GM23338 (cell line): ENCODE measurements around the gene MTHFD1. TPM values are rescaled to one million over a fixed set of nuclear protein-coding genes. Genes with fewer than 3 reads are reported as not detected.

ENCODE experiments used
- ATAC-seq: fragments of 200-7000 bp; cut with Tn5 transposase; 3 replicates; pipeline ENCODE4 v1.9.1; 2020
- DNase-seq: peaks from one replicate; pipeline ENCODE4 v3.0.0-alpha.2; 2015; ENCODE audit warnings: low spot score
- H2AFZ ChIP-seq: fragments of 200-600 bp; sonication (generic); 2 replicates; pipeline ENCODE4 v1.8.0; 2016; ENCODE audit warnings: antibody characterized with exemption, mild to moderate bottlenecking, moderate library complexity
- H3F3A ChIP-seq: fragments of 200-600 bp; sonication (generic); replicated peaks from 2 replicates; pipeline ENCODE4 v1.8.0; 2017; ENCODE audit warnings: antibody characterized with exemption, mixed run types, low read depth
- H3K27ac ChIP-seq: fragments of 200-600 bp; sonication (generic); 2 replicates; pipeline ENCODE4 v1.6.1; 2016; ENCODE audit warnings: low read depth
- H3K27me3 ChIP-seq: fragments of 200-600 bp; sonication (generic); 2 replicates; pipeline ENCODE4 v1.8.0; 2016; ENCODE audit warnings: mild to moderate bottlenecking, mixed run types, moderate library complexity; ENCODE audit not compliant: insufficient read depth
- H3K36me3 ChIP-seq: fragments of 200-600 bp; sonication (generic); 2 replicates; pipeline ENCODE4 v1.8.0; 2016; ENCODE audit warnings: mild to moderate bottlenecking; ENCODE audit not compliant: insufficient read depth
- H3K4me1 ChIP-seq: fragments of 200-600 bp; sonication (generic); 2 replicates; pipeline ENCODE4 v1.8.0; 2016; ENCODE audit warnings: mild to moderate bottlenecking, moderate library complexity; ENCODE audit not compliant: insufficient read depth
- H3K4me2 ChIP-seq: fragments of 200-600 bp; sonication (generic); 2 replicates; pipeline ENCODE4 v1.7.1; 2017; ENCODE audit warnings: mixed run types
- H3K4me3 ChIP-seq: fragments of 200-600 bp; sonication (generic); 2 replicates; pipeline ENCODE4 v1.6.1; 2016; ENCODE audit warnings: mixed run types
- H3K79me2 ChIP-seq: fragments of 200-600 bp; sonication (generic); replicated peaks from 2 replicates; pipeline ENCODE4 v1.8.0; 2017; ENCODE audit warnings: mild to moderate bottlenecking; ENCODE audit not compliant: insufficient read depth
- H3K9me2 ChIP-seq: fragments of 200-600 bp; sonication (generic); 2 replicates; pipeline ENCODE4 v1.8.0; 2017; ENCODE audit not compliant: insufficient read depth
- H4K20me1 ChIP-seq: fragments of 200-600 bp; sonication (generic); replicated peaks from 2 replicates; pipeline ENCODE4 v1.8.0; 2017; ENCODE audit warnings: mild to moderate bottlenecking; ENCODE audit not compliant: insufficient read depth
- H3K27ac Mint-ChIP-seq: 2 replicates; pipeline ENCODE4 v1.8.0; 2020; ENCODE audit warnings: inconsistent platforms, mild to moderate bottlenecking, moderate library complexity, mixed read lengths
- H3K27me3 Mint-ChIP-seq: 3 replicates; pipeline ENCODE4 v1.8.0; 2022; ENCODE audit warnings: low read depth, mild to moderate bottlenecking, moderate library complexity, mixed read lengths, inconsistent platforms; ENCODE audit not compliant: insufficient read depth, poor library complexity
- H3K36me3 Mint-ChIP-seq: 3 replicates; pipeline ENCODE4 v1.8.0; 2021; ENCODE audit warnings: low read depth, mild to moderate bottlenecking, inconsistent platforms, moderate library complexity, mixed read lengths
- H3K4me1 Mint-ChIP-seq: 3 replicates; pipeline ENCODE4 v1.8.0; 2020; ENCODE audit warnings: mild to moderate bottlenecking, inconsistent platforms, mixed read lengths
- H3K4me3 Mint-ChIP-seq: 3 replicates; pipeline ENCODE4 v1.8.0; 2021; ENCODE audit warnings: moderate library complexity, mild to moderate bottlenecking, inconsistent platforms, mixed read lengths
- H3K9me3 Mint-ChIP-seq: 3 replicates; pipeline ENCODE4 v1.8.0; 2020; ENCODE audit warnings: moderate library complexity, mild to moderate bottlenecking, inconsistent platforms, mixed read lengths
- CREB1 ChIP-seq: fragments of 250-450 bp; sonication (Bioruptor Pico); IDR thresholded peaks from 2 replicates; pipeline ENCODE4 v1.5.0; 2020; ENCODE audit warnings: low read depth, mild to moderate bottlenecking, moderate library complexity
- CTCF ChIP-seq, 2 experiments: fragments of 200-600 bp in 1 of 2; sonication (generic) in 1 of 2; conservative IDR thresholded peaks; 2 replicates each; pipeline versions ENCODE4 v1.5.1 to v1.6.1; 2016 to 2017; ENCODE audit warnings: antibody characterized with exemption in 2 of 2, low read depth in 2 of 2, mild to moderate bottlenecking in 2 of 2, moderate library complexity in 1 of 2
- ETS1 ChIP-seq: IDR thresholded peaks from 2 replicates; pipeline ENCODE4 v1.6.1; 2016; ENCODE audit warnings: antibody characterized with exemption
- EZH2 ChIP-seq: fragments of 200-600 bp; sonication (generic); IDR thresholded peaks from one replicate; pipeline ENCODE4 v1.8.0; 2017; ENCODE audit warnings: antibody characterized with exemption, mild to moderate bottlenecking, low read depth; ENCODE audit not compliant: unreplicated experiment
- EZH2phosphoT487 ChIP-seq: fragments of 200-600 bp; sonication (generic); IDR thresholded peaks from one replicate; pipeline ENCODE4 v1.8.1; 2018; ENCODE audit warnings: antibody characterized with exemption; ENCODE audit not compliant: unreplicated experiment
- JUNB ChIP-seq: IDR thresholded peaks from one replicate; pipeline ENCODE4 v1.6.1; 2016; ENCODE audit warnings: antibody characterized with exemption; ENCODE audit not compliant: unreplicated experiment
- NANOG ChIP-seq: IDR thresholded peaks from 2 replicates; pipeline ENCODE4 v1.6.1; 2016; ENCODE audit warnings: antibody characterized with exemption, borderline replicate concordance
- POLR2AphosphoS5 ChIP-seq: IDR thresholded peaks from 2 replicates; pipeline ENCODE4 v1.6.1; 2016; ENCODE audit warnings: antibody characterized with exemption, low read depth
- REST ChIP-seq: IDR thresholded peaks from one replicate; pipeline ENCODE4 v1.6.1; 2018; ENCODE audit warnings: antibody characterized with exemption; ENCODE audit not compliant: unreplicated experiment
- STAT1 ChIP-seq: IDR thresholded peaks from one replicate; pipeline ENCODE4 v1.6.1; 2016; ENCODE audit warnings: antibody characterized with exemption; ENCODE audit not compliant: unreplicated experiment
- ZNF114 ChIP-seq: fragments of 250-450 bp; sonication (Bioruptor Pico); IDR thresholded peaks from 2 replicates; pipeline ENCODE4 v1.5.0; 2020; ENCODE audit warnings: mild to moderate bottlenecking, moderate library complexity
- ZNF331 ChIP-seq: fragments of 250-450 bp; sonication (Bioruptor Pico); IDR thresholded peaks from 2 replicates; pipeline ENCODE4 v1.5.0; 2020; ENCODE audit warnings: low read depth, mild to moderate bottlenecking, moderate library complexity
- ZNF462 ChIP-seq: fragments of 250-450 bp; sonication (Bioruptor Pico); IDR thresholded peaks from 2 replicates; pipeline ENCODE4 v1.5.0; 2020; ENCODE audit warnings: mild to moderate bottlenecking, moderate library complexity
- polyA plus RNA-seq: library from polyadenylated mRNA; unstranded; fragments of >200 nt; fragmentation: Nextera tagmentation; extraction: Ambion mirVana; gene quantifications from 2 replicates; pipeline ENCODE4 v1.2.1, GENCODE V29; 2016
- total RNA-seq: library from RNA; depleted of rRNA; stranded (reverse); fragments of >200 nt; shearing (Covaris generic); gene quantifications from 2 replicates; pipeline ENCODE4 v1.2.3, GENCODE V29; 2014

MTHFD1 gene
- total and polyA plus RNA-seq, 2 experiments from 2014 or later, result 219 to 237 TPM

- 0 out of 2 replicates have a peak, but pooled peaks cover 5% of the 10 kb centered on the region for H3K9me2 ChIP-seq
- H3K79me2 ChIP-seq, result no peaks in the 10 kb centered on the region
- no peak overlapping the region for H3K27ac ChIP-seq
- no peaks in the 10 kb centered on the region for H3F3A ChIP-seq
- no peak overlapping the region for H3K4me2 ChIP-seq
- no peaks in the 10 kb centered on the region for H3K36me3 ChIP-seq
- no peaks in the 10 kb centered on the region for H3K4me1 Mint-ChIP-seq
- no peaks in the 10 kb centered on the region for H3K36me3 Mint-ChIP-seq
- no peaks in the 10 kb centered on the region for H3K9me3 Mint-ChIP-seq
- H3K27me3 ChIP-seq, result no peaks in the 10 kb centered on the region
- DNase-seq, result no peak
- H3K4me1 ChIP-seq, result no peaks in the 10 kb centered on the region
- no peak overlapping the region for H3K4me3 Mint-ChIP-seq
- H3K27ac Mint-ChIP-seq, result no peak overlapping the region
- H3K27me3 Mint-ChIP-seq, result peaks cover 4% of the 10 kb centered on the region
- no peaks in the 10 kb centered on the region for H4K20me1 ChIP-seq
- H2AFZ ChIP-seq, result no peak overlapping the region
- no peak overlapping the region for H3K4me3 ChIP-seq
- no peak for ATAC-seq
- no peak for TF ChIP-seq POLR2AphosphoS5
- no peak for TF ChIP-seq REST
- TF ChIP-seq EZH2, result no peak
- no peak for TF ChIP-seq EZH2phosphoT487
- TF ChIP-seq CTCF (conservative IDR thresholded peaks at IDR 0.05; ENCODE audit: low read depth in 2 of 2), result no peak
- TF ChIP-seq ZNF114 (CRISPR knock-in tag), result no peak
- no peak for TF ChIP-seq NANOG
- no peak for TF ChIP-seq ETS1
- TF ChIP-seq CREB1 (CRISPR knock-in tag), result no peak
- TF ChIP-seq JUNB, result no peak
- no peak for TF ChIP-seq ZNF462 (CRISPR knock-in tag)
- no peak for TF ChIP-seq STAT1
- TF ChIP-seq ZNF331 (CRISPR knock-in tag), result no peak
Measured at GRCh38 chr14:64369201-64369600, 19.0 kb upstream of the MTHFD1 start.
